GM21528 (cell line): ENCODE measurements around the gene CAT.

Experiments
- ATAC-seq: cut with Tn5 transposase; IDR thresholded peaks from one replicate; pipeline ENCODE4 v1.9.1; 2021; ENCODE audit warnings: mild to moderate bottlenecking, moderate library complexity; ENCODE audit not compliant: unreplicated experiment, low FRiP score

The CAT gene

DNA sequence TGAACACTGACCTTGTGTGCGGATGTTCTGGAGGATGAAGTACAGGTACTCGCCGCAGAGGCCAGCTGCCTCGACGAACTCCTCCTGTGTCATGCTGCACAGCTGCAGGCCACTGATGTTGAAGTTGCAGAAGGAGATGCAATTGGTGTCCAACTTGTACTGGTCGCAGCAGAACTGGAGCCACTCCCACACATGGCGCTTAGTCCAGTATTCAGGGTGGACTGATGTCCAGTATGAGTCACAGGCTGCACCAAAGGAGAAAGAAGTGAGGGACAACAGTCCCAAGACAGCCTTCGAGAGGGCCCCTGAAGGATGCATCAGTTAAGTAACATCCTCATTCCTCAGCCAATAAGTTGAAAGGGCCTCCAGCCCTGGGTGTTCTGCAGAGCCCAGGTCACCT, 54.7 kb downstream of the CAT start:
- ATAC-seq, result no peak

DNA sequence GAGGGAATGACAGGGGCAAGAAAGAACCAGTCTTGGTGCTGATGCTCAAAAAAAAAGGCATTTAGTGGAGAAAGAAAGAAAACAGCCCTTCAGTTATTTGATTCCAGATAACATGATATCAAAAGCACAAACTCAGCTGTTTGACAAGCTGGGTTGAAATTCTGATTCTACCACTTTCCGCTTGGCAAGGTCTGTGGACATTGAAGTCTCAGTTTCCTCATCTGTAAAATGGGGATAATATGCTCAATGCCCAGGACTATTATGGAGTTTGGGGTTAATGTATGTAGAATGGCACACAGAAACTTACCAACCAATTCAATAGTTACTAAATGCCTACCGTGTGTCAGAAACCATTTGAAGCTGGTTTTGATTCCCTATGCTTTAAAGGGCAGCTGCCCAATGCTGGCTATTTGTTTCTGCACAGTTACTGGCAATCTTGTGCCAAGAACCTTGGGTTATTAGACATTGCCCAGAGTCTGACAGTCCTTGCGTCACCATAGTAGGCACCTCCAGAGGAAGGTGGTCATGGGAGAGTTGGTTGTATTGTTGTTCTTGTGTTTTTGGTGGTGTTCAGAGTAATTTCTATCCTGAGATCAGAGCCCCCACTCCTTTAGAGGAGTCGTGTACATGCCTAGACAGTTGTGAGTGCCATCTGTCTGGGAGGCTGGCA, 55.3 kb downstream of the CAT start:
- ATAC-seq, result no peak

DNA sequence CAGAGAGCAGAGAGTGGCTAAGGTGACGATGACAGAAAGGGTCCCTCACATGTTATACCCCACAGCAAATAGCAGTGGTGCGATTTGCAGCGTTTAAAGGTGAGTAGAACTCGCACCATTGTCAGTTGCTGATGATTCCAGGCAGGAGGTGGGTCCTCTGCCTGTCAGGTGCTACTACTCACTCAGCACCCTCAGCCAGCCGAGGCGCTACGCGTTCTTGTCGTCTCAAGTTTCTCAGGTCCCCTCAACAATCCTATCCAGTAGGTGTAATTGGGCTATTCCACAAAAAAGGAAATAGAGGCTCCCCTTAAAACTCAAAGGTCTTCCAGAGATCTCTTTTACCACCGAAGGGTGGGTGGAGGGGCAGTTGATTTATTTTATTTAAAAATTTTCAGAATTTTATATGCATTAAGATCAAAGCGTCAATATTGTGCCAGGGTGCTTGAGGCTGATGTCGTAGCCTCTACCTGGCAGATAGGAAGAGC, 56.5 kb downstream of the CAT start:
- ATAC-seq, result no peak

DNA sequence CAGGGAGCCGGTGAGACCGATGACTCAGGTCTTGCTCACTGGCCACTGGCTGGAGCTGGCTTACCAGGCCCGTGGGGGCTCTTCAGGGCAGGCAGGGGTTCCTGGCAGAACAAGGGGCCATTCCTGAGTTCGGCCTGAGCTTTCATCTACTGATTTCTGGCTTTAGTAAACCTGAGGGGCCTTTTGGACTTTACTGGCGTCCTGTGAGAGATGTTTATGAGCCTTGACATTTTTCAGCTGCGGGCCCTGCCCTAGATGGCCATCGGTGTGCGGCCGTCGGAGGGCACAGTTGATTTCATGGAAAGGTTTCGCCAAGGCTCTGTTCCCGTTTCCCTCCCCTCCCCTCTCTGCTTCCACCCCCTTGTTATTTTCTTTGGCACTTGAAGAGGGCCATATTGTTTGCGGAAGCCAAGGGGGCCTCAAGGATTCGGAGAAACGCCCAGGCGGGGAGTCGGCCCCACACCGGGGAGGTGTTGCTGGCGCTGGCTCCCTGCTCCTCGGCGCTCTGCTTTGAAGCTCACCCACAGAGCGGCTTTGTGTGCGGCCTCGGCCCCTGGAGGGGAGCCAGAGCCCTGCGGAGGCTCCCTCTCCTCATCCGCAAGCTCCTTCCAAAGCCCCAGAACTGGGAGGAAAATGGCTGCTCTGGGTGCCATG, 57.1 kb downstream of the CAT start:
- ATAC-seq, result no peak

DNA sequence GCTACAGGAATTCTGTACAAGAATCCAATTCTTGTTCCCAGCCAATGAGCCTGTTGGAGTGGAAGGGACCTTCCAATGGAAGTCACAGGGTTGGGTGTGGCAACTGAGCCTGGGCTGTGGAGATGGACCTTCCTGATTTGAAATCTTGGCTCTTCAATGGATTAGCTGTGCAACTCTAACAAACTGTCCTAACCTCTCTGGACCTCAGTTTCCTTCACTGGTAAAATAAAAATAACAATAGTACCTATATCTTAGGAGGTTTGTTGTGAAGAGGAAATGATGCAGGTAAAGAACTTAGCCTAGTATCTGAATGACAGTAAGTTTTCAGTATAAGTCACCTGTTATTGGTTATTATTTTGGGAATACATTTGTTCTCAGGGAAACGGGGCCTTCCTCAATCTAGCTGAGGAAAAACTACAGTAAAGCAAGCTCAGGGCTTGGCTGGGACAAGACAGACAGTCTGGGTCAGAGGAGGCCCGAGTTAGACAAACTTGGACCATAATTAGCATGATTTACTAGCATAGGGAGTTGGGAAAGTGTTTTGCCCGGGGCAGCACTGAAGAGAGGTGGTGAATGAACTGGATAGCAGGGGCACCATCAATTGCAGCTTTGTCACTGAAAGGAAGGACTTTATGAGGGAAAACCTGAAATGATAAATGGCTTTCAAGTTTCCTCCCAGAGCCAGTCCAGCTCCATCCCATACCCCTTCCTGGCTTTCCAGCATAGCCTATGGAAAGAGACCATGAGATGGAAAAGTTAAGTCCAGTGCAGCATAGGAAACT, 61.2 kb downstream of the CAT start:
- ATAC-seq, result no peak

DNA sequence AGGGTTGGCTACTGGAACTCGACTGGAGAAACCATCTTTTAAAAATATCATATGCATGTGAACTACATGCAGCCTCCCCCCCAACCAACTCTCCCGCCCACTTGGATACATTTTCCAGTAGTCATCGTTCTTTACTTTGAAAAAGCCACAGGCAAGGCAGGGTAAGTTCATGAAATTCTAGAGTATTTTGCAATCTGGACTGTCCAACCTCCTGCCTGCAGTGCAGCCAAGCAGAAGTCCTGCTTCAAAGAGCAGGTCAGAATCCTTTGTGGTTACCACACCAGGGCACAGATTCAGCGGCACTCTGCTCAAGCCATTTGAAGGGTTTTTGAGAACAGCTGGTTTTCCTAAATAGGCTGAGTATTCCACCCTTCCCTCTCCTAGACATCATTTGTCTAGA, 62.8 kb downstream of the CAT start:
- ATAC-seq, result no peak

DNA sequence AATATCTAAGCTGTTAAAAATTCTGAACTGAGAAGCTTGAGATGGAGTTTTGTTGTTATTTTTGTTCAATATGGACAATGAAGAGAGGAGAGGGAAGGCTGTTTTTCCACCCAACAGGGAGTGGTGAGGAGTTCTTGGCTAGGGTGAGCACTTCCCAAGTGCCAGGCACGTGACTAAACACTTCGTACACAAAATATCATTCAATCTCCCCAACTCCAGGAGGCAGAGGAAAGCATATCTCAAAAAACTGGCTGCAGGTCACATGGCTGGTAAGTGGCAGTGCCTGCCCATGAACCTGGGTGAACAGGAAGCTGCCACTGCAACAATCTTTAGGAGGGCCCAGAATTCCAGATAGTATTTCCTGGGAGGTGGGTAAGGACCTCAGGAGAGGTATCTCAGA, 63.2 kb downstream of the CAT start:
- ATAC-seq, result no peak

DNA sequence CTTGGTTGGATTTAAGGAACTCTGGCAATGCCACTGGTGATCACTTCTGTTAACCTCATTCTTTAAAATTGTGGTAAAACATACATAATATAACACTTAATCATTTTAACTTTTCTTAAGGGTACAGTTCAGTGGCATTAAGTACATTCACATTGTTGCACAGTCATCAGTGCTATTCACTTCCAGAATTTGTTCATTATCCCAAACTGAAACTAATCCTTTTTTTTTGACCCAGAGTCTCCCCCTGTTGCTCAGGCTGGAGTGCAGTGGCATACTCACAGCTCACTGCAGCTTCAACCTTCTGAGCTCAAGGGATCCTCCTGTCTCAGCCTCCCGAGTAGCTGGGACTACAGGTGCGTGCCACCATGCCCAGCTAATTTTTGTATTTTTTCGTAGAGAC, 64.2 kb downstream of the CAT start:
- ATAC-seq, result no peak

DNA sequence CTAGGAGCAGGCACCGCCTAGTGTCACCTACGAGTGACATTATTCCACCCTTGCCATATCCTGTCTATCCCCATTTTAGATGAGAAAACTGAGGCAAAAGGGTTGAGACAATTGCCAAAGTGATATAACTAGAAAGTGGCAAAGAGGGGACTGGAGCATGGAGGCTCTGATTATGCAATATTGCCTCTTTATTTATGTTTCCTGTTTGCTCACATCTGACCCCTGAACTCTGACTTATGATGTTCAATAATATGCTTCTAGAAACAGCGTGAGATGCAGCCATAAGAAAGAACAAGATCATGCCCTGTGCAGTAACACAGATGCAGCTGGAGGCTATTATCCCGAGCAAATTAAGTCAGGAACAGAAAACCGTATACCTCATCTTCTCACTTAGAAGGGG, 67.1 kb downstream of the CAT start:
- no peak for ATAC-seq

DNA sequence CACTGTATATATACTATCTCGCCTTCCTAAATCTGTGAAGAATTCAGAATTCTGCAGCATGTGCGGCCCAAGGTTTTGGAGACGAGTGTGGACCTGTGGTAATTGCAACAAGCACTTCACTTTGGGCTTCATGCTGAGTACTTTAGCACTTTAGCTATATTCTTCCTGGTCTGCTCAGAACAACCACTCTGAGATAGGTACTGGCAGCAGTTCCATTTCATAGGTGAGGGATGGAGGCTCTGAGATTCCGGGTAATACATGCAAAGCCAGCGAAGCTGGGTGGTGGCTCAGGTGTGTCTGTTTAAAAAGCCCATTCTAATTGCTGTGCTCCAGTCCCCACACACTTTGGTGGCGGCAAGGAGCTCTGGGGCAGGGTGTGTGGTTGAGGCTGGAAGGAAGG, 68.4 kb downstream of the CAT start:
- ATAC-seq, result no peak

DNA sequence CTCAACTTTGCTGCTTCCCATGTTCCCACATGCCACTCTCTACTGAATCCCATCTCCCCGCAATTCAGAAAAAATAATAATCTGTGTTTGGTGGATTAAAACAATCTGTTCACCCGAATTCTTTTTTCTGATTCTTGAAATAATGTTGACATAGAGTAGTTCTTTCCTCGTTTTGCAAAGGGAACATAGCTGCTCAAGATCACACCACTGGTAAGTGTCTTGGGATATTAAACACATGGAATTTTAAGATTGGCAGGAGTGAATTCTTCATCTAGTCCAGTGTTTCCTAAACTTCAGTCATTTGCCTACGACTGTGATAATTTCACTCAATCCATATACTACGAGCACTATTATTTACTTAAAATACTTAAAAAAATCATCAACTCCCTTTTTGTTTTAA, 68.9 kb downstream of the CAT start:
- ATAC-seq, result no peak

DNA sequence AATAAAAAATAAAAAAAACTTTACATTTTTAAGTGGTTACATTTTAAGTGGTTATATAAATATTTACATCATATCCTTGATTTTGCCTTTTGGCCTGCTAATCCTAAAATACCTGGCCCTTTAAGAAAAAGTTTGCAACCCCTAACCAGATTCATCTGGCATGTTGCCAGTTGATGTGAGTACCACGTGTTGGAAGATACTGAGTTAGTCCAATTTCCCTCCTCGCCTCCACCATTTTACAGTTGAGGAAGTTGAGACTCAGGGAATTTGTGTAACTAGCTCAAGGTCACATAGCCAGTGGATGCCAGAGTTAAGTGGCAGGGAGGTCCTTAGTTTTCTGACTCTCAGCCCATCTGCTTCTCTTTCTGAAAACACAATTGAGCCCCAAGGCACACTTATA, 69.8 kb downstream of the CAT start:
- ATAC-seq, result no peak

DNA sequence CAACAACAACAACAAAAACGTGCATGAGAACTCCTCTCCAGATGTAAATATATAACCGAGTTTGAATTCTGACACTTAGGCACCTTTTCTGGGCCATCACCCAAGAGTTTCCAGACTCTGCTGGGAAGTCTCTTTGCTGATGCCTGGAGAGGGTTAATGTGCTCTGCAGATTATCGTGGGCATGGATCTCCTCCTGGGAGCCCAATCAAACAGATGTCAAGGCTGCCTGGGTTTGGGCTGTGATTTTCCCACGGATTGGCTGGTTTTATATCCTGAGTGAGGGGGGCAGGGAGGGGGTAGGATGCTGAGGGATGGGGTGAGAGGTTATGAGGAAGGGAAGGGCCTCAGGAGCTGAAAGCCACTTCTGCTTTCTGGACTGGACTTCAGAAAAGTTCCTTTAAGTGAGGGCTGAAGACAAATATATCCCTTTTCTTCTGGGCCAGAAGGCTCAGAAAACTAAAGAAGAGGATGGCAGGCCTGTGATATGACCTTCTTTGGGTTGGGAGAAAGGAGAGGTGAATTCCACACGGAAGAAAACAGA, 70.7 kb downstream of the CAT start:
- no peak for ATAC-seq

DNA sequence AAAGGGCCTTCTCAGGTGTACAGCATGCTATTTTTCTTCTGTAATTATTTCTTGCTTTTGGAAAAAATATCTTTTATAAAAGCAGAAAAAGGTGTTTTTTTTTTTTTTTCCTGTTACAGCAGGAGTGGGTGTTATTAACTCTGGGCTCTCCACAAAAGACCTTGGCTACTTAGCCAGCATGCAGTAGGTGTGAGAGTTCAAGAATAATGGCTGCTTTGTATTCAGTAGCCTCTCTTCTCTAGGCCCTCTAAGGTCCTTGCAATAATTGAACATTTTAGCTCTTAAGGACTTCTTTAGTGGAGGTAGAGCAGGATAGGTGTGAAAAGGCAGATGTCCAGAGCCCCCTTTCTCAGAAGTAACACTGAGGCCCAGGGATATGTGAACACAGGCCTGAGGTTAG, 71.5 kb downstream of the CAT start:
- ATAC-seq, result no peak

DNA sequence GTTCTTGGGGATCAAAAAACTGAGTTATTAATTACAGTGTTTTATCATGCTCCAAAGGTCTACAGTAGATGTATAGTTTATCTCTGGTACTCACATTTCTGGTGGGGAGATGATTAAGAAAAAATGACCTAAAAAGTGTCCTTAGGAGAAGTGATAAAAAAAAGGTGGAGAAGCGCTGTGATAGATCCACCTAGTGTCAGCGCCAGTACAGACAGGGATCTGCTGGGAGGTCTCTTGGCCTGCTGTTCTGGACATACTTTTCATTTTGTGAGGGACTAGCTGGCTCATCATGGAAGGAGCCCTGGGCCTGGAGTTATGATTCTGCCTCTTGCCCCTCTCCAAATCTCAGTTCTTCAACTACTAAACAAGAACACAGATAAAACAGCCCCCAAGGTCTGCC, 71.9 kb downstream of the CAT start:
- ATAC-seq, result no peak

DNA sequence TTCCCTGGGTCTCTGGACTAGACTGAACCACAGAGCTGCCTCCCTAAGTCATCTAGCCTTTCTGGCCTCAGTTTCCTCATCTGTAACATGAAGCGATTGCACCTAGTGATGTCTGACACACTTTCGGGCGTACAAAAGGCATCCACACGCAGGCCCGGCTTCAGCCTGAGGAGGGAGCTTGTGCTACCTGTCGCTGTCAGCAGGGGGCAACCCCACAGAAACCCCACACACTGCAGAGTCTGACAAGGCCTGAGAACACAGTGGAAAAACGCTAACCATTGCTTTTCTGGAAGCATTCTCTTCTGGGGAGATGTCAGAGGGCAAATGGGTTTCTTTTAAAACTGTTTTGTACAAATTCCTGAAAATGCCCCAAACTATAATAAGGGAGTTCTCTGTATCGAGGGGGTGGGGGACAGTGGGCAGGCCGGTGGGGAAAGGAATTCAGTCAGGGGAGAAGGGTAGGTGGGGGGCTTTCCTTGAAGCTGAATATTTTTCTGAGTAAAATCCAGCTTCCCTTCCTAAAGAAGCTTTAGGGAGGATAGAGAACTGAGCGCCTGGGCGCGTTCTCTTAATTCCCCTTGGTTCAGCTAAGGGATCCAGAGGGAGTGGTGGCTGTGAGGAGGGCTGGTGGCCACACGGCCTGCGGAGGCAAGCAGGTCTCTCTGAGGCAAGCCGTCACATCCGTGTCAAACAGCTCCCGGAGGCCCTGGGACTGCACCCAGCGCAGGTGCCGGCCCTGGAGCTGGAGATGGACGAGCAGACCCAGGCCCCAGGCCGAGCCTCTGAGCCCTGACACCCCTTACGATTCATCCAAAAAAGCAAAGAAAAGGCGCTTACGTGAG, 74.3 kb downstream of the CAT start:
- ATAC-seq, result no peak

DNA sequence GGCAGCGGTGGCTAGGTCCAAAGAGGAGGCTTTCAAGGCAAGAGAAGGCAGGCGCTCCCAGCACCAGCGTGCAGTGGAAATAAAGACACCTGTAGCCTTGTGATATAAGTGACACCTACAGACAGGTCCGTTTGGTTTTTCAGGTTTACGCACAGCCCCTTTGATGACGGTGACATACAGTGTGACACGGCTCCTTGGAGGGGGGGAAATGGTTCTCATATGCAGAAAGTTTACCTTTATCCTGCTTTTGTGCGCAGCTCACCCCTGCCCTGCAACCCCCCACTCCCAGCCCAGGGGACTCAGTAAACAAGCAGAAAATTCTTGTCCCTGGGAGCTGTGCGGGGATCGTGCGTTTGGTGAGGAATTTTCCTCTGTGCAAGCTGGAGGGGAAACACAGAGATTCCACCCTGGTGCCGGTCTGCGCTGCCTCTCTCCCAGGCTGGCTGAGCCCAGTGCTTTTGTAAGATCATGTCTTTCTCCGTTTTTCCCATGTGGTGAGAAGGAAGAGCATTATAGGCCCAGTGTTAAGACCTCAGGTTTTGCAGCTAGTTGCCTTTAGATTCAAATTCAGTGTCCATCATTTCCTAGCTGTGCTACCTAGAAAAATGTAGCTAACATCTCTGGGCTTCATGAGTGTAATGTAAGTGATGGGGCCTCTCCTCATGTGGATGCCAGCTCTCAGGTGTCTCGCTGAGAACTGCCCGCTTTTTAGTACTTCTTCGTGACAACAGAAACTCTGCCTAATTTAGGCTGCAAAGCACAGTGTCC, 75.1 kb downstream of the CAT start, which contains the start of gene ELF5:
TSS of gene ELF5 (minus strand) at position 113 of the 768 bp plus-strand sequence. CDS start 8,045 bp downstream, outside the sequence.
- ATAC-seq, result no peak

DNA sequence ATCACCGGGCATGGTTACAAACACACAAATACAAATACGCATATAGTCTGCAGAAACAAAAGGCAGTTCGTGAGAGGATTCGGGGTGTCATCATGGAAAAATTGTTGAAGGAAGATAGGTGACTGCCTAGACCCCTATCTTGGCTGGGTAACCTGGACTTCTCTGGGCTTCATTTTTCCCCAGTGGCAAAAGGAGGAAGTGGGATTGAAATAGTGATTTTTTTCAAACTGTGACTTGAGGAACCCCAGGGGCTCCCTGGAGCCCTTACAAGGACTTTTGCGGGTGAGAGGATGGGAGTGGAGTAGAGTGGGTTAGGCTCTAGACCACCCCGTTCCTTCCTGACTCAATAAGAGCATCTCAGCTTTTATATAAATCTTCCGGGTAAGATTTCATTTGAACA, 75.9 kb downstream of the CAT start:
- ATAC-seq, result no peak

DNA sequence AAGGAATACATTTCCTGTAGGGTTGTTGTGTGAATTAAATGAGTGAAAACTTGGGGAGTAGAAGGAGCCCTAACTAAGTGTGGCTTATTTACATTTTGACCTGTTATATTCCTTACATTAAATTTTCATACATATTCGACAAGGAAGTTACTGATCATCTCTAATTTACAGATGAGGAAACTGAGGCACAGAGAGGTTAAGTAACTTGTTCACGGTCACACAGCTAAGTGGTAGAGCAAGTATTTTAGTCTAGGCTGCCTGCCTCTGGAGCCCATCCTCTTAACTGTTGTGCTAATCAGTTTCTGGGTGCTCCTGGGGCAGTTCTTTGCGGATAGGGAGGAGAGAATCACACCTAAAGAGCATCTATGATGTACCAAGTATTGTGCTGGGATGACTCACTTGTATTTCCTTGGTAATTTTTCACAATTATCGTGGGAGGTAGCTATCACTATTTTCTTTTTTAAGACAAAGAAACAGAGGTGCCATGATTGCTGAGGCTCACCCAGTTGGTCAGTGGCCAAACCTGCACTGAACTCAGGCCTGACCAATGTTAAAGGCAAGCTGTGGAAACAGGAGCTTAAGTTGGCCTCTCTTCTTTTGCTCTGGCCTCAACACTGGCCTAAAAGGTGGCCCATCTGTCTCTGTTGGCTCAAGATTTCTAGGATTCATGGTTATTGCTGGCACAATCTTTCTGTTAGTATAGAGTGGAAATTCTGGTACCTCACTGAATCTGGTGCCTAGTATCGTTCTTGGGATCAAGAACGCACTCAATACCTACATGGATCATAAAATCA, 77.7 kb downstream of the CAT start:
- ATAC-seq, result no peak
